Measurements from ENCODE around the gene SLX4IP. TPM values are rescaled to one million over a fixed set of nuclear protein-coding genes. Genes with fewer than 3 reads are reported as not detected.

SLX4IP gene
- polyA plus RNA-seq, 3 donors = 0.76 to 2.5 (median 1.1) TPM

DNA sequence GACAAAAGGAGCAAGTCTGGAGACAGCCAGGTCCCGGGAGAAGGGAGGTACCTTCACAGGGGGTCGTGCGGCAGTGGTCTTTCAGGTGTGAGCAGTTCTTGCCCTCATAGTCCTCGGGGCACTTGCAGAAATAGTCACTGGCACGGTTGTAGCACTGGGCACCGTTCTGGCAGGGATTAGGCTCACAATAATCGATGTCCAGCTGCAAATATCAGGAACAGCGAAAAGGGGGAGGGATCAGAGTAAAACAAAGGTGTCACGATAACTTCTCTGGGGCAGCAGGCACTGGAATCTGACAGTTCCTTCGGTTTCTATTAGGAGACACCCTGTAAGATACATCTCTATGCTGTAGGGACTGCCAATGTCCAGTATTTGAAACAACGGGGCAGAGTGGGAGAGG is 212.8 kb downstream of the SLX4IP start:
- no peaks in the 10 kb centered on the region for H3K79me2 ChIP-seq (ENCODE audit: insufficient read depth, low read length)
- Mint-ChIP-seq H3K36me3 (peaks cover 93 to 96% of the 10 kb centered on the region in 2 donors), H3K27ac (peak overlapping the region in 1 of 7 donors; percentile 47), H3K4me3 (no peak overlapping the region), H3K4me1 (no peaks in the 10 kb centered on the region), H3K9me3 (peaks cover 0 to 2% (median 0%) of the 10 kb centered on the region in 7 donors), H3K27me3 (ENCODE audit: low read depth in 3 of 3) (peaks cover 0 to 3% (median 2%) of the 10 kb centered on the region in 3 donors)
- no peak overlapping the region for H3K9ac ChIP-seq (ENCODE audit: insufficient read depth, low read length, poor library complexity, severe bottlenecking)
- TF ChIP-seq, protein P1, sequence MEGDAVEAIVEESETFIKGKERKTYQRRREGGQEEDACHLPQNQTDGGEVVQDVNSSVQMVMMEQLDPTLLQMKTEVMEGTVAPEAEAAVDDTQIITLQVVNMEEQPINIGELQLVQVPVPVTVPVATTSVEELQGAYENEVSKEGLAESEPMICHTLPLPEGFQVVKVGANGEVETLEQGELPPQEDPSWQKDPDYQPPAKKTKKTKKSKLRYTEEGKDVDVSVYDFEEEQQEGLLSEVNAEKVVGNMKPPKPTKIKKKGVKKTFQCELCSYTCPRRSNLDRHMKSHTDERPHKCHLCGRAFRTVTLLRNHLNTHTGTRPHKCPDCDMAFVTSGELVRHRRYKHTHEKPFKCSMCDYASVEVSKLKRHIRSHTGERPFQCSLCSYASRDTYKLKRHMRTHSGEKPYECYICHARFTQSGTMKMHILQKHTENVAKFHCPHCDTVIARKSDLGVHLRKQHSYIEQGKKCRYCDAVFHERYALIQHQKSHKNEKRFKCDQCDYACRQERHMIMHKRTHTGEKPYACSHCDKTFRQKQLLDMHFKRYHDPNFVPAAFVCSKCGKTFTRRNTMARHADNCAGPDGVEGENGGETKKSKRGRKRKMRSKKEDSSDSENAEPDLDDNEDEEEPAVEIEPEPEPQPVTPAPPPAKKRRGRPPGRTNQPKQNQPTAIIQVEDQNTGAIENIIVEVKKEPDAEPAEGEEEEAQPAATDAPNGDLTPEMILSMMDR (IDR thresholded peaks at IDR 0.05) = no peak
- no peak overlapping the region for H3K4me2 ChIP-seq (replicated peaks; ENCODE audit: extremely low read depth, low read length, poor library complexity, severe bottlenecking)
- no peaks in the 10 kb centered on the region for H3K9me3 ChIP-seq (replicated peaks in 1 of 2; ENCODE audit: control insufficient read depth in 1 of 2, insufficient read depth in 1 of 2, low read length in 2 of 2)
- intact Hi-C loops (cut with micrococcal nuclease) = no loop called here
- no peak for DNase-seq
- H3K4me1 ChIP-seq (ENCODE audit: control insufficient read depth in 1 of 2, insufficient read depth in 2 of 2, low read length in 2 of 2) = no peaks in the 10 kb centered on the region
- H3K27ac ChIP-seq (ENCODE audit: low read depth in 1 of 2, low read length in 2 of 2) = no peak overlapping the region
- no peak overlapping the region for H3K4me3 ChIP-seq (replicated peaks in 1 of 3; ENCODE audit: low read depth in 2 of 3, low read length in 3 of 3)
- H2AFZ ChIP-seq (ENCODE audit: insufficient read depth, low read depth, low read length, poor library complexity, severe bottlenecking) = no peak overlapping the region
- no peaks in the 10 kb centered on the region for H3K27me3 ChIP-seq (ENCODE audit: control insufficient read depth in 2 of 2, insufficient read depth in 2 of 2, low read length in 2 of 2)
- peaks cover 82 to 100% of the 10 kb centered on the region in 2 donors for H3K36me3 ChIP-seq (replicated peaks in 1 of 2; ENCODE audit: control insufficient read depth in 1 of 2, insufficient read depth in 2 of 2, low read length in 2 of 2)
- no peaks in the 10 kb centered on the region for H4K20me1 ChIP-seq (ENCODE audit: insufficient read depth, low read length)
- 97% methylated on average over 9 of the region's 11 CpGs for WGBS (ENCODE audit: insufficient coverage)

DNA sequence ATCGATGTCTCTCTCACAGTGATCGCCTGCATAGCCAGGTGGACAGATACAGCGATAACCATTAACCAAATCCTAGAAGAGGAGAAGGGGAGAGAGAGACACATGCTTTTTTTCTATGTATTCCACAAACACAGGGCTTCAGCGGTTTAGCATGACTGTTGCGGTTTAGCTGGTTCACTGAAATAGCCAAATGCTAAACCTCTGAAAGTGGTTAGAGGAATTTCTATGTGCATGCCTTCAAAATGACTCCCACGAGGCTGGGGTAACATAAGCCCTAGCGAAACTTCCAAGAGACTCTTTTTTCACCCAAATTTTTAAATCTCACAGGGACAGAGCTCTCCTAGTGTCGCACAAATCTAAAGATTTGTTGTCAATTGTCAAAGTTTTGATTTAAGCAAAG is 213.5 kb downstream of the SLX4IP start:
- H3K4me1 ChIP-seq (ENCODE audit: control insufficient read depth in 1 of 2, insufficient read depth in 2 of 2, low read length in 2 of 2) = no peaks in the 10 kb centered on the region
- no peaks in the 10 kb centered on the region for H3K4me1 Mint-ChIP-seq
- H3K27ac Mint-ChIP-seq = peak overlapping the region in 1 of 7 donors; percentile 26
- intact Hi-C loops (cut with micrococcal nuclease) = no loop called here
- DNase-seq = no peak
- TF ChIP-seq, protein P1 (IDR thresholded peaks at IDR 0.05) = no peak
- no peaks in the 10 kb centered on the region for H3K9me3 ChIP-seq (replicated peaks in 1 of 2; ENCODE audit: control insufficient read depth in 1 of 2, insufficient read depth in 1 of 2, low read length in 2 of 2)
- H3K4me3 ChIP-seq (replicated peaks in 1 of 3; ENCODE audit: low read depth in 2 of 3, low read length in 3 of 3) = no peak overlapping the region
- H3K9me3 Mint-ChIP-seq = peaks cover 0 to 2% (median 0%) of the 10 kb centered on the region in 7 donors
- peaks cover 76 to 96% of the 10 kb centered on the region in 2 donors for H3K36me3 ChIP-seq (replicated peaks in 1 of 2; ENCODE audit: control insufficient read depth in 1 of 2, insufficient read depth in 2 of 2, low read length in 2 of 2)
- no peak overlapping the region for H2AFZ ChIP-seq (ENCODE audit: insufficient read depth, low read depth, low read length, poor library complexity, severe bottlenecking)
- no peak overlapping the region for H3K27ac ChIP-seq (ENCODE audit: low read depth in 1 of 2, low read length in 2 of 2)
- H3K36me3 Mint-ChIP-seq = peaks cover 88 to 93% of the 10 kb centered on the region in 2 donors
- H3K4me3 Mint-ChIP-seq = no peak overlapping the region
- no peaks in the 10 kb centered on the region for H3K27me3 ChIP-seq (ENCODE audit: control insufficient read depth in 2 of 2, insufficient read depth in 2 of 2, low read length in 2 of 2)
- H3K27me3 Mint-ChIP-seq (ENCODE audit: low read depth in 3 of 3) = peaks cover 0 to 3% (median 2%) of the 10 kb centered on the region in 3 donors
- no peaks in the 10 kb centered on the region for H3K79me2 ChIP-seq (ENCODE audit: insufficient read depth, low read length)
- H3K4me2 ChIP-seq (replicated peaks; ENCODE audit: extremely low read depth, low read length, poor library complexity, severe bottlenecking) = no peak overlapping the region
- H4K20me1 ChIP-seq (ENCODE audit: insufficient read depth, low read length) = no peaks in the 10 kb centered on the region
- no CpG with 5 or more reads among the region's 8 CpGs for WGBS (ENCODE audit: insufficient coverage)
- no peak overlapping the region for H3K9ac ChIP-seq (ENCODE audit: insufficient read depth, low read length, poor library complexity, severe bottlenecking)

Data from CD14-positive monocyte (primary cell).